Activated effector memory CD4-positive, alpha-beta T cell treated with anti-CD3 and anti-CD28 coated beads, Interleukin-2, amount 50 U/mL, for 16 hours (primary cell): ENCODE results near the gene LRP3.
"Not testable (repeated sequence)": the region's sequence is repeated elsewhere in the genome, so short reads cannot be mapped to it uniquely, and the experiment has no call there.

Source experiments
- DNase-seq: peaks from one replicate; pipeline ENCODE4 v3.0.0-alpha.2; 2020

LRP3 gene

DNA sequence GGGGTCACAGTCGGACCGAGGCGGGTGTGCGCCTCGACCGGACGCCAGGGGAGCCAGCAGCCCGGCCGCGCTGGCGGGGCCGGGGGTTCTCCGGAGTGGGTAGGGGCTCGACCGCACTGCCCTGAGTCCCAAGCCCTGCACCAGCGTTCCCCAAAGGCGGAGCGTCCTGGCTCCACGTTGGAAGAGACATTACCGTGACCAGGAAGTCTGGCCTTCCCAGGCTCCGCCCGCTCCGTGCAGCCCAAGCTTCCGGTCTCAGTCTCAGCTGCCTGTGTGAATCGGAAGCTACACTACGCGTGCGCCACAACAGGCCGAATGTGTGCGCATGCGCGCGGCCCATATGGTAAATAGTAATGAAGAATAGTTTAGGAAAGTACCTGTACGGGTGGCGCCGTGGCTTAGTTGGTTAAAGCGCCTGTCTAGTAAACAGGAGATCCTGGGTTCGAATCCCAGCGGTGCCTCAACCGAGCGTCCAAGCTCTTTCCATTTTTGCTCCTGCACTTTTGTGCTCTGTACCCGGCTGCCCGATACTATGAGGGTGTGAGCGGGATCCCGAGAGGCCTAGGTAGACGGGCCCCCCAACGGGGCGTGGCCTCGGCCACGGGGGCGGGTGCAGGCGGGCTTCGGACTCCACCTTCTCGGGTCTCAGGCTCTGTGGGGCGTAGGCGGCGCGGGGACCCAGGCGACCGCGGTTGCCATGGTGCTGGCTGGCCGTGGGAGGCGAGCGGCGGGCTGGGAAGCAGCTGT is 17.3 kb upstream of the LRP3 start:
- peak; percentile 98 for DNase-seq

DNA sequence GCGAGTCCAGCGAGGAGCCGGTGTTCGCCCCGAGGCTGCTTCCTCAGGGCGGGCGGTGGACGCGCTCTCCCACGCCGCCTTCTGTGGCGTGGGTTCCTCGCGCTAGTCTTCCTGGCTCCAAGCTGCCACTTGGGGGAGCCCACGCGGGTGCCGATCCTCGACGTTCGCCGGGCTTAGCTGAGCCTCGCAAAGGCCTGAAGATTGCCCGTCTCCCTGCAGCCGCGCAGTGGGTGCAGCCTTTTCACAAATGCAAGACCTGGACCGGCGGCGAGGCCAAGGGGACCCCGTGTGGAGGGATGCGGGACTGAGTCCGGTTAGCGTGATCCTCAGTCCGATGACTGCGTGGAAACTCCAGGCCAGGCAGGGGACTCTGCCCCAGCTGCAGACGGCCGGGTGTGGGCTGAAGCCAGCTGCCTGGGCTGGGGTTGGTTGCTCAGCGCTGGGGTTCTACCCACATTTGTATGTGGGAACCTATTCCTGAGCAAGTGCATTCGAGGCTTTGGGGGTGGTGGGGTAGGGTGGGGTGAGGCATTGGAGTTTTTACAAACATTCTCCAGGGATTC is 16.6 kb upstream of the LRP3 start:
- no peak for DNase-seq

- no peak for DNase-seq
Measured at GRCh38 chr19:33186431-33187182, 7.5 kb upstream of the LRP3 start.

DNA sequence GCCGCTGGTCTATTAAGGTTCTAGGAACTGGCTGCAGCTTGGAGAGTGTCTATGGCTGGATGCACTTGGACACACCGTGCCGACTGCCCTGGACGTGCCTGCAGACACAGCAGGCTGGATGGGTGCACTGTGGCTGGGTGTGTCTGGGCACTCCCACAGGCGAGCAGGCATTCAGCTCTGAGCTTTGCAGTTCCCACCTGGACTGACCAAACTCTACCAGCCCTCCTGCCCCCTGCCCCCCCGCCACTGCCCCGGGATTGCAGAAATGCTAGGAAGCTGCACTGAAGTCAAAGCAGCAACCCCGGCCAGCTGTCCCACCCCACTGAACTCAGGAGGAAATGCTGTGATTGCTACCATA is 7.0 kb upstream of the LRP3 start:
- DNase-seq = peak; percentile 37

GRCh38 chr19:33189453-33189852 is 4.7 kb upstream of the LRP3 start:
- no peak for DNase-seq

GRCh38 chr19:33191092-33191491 is 3.0 kb upstream of the LRP3 start:
- not testable (repeated sequence) for DNase-seq

- DNase-seq = no peak
Measured at GRCh38 chr19:33191501-33191900, 2.6 kb upstream of the LRP3 start.

- no peak for DNase-seq
Measured at GRCh38 chr19:33192010-33192409, 2.1 kb upstream of the LRP3 start.

- no peak for DNase-seq
Measured at GRCh38 chr19:33193269-33193864, 763 bp upstream of the LRP3 start.

DNA sequence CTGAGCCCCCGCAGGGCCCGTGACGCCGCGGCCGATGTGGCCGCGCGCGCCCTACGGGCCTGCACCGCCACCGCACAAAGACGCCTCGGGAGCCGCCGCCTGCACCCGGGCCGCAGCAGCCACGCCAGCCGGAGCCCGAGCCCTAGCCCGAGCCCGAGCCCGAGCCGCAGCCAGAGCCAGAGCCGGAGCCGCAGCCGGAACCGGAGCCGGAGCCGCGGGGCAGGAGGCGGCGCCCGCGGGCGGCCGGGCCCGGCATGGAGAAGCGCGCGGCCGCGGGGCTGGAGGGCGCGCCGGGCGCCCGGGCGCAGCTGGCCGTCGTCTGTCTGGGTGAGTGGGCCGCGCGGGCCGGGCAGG is 379 bp downstream of the LRP3 start:
- no peak for DNase-seq

DNA sequence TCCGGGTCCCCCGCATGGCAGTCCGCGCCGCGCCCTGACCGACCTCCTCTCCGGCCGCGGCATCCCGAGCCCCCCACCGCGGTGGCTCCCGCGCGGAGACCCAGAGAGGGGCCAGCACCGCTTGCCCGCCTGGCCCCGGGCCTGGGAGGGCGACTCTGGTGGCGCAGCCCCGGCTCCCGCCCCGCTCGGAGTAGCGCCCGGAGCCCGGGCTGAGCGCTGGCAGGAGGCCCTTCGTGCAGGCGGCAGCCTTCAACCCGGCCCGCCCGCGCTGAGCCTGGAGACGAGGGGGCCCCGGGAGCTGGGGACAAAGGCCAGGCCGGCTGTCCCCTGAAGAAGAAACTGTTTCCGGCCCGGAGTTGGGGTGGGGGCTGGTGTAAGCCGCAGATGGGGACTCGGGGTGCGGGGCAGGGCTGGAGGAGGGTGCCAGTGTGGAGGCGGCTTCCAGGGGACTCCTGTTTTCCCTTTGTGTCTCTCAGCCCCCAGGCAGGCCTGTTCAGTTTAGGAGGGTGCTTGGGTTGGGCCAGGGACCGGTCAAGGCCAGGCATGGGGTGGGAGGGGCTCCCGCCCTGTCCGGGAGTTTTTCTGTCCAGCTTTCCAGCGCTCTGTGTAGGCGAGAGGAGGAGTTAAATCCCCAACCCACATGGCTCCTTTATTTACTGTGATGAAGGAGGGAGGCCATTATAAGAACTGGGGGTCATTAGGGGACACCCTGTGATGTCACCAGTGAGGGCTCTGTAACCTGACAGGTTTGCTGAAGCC is 935 bp downstream of the LRP3 start:
- no peak for DNase-seq

DNA sequence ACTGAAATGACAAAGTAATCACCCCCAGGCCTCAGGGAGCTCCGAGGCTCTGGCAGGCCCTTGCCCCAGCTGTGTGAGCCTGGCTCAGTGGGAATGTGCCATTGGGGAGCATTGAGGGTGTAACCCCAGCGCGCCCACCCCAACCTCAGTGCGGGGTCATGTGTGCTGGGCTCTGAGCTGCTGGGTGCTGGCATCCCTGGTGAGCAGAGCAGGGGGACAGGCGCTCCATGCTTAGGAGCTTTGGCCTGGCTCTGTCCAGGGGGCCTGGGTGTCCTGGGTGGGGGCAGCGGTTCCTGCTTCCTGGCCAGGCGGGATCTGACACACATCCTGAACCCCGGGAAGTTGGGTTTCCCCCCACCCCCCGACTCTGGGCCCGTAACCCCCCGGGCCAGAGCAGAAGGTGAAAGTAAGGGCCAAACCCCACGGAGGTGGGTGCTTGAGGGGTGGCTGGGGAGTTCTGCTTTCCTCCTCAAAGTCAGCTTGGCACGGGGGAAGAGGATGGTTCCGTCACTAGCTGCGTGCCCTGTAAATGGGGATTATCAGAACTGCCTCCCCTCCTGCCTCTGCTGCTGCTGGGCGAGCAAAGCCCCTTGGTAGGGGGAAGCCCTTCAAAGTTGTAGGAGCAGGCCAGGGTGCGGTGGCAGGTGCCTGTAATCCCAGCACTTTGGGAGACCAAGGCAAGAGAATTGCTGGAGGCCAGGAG is 1.7 kb downstream of the LRP3 start:
- no peak for DNase-seq

DNA sequence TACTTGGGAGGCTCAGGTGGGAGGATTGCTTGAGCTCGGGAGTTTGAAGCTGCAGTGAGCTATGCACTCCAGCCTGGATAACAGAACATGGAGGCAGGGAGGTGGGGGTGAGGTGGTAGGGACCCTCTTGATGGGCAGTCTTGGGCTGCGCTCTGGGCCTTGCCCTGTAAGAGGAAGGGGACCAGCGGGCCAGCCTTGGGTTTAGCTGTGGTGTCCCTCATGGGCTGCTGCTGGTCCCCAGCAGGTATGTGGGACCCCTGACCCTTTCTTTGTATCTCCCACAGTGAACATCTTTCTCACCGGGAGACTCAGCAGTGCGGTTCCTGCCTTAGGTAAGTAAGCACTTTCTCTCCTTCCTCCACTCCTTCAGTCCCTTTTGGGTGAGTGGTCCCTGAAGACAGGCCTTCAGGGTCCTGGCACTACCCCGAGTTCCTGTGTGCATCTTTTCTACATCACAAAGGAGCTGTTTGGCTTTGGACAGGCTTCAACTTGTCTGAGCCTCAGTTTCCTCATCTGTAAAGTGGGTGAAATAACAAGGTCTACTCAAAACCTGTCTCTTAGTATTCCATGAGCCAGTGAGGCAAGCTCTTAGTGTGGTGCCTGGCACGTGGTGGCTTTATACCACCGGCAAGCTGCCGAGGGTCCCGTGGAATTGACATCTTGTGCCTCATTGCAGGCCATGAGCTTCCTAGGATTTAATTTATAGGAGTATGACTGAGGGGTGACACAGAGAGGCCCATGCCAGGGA is 2.5 kb downstream of the LRP3 start:
- no peak for DNase-seq

DNA sequence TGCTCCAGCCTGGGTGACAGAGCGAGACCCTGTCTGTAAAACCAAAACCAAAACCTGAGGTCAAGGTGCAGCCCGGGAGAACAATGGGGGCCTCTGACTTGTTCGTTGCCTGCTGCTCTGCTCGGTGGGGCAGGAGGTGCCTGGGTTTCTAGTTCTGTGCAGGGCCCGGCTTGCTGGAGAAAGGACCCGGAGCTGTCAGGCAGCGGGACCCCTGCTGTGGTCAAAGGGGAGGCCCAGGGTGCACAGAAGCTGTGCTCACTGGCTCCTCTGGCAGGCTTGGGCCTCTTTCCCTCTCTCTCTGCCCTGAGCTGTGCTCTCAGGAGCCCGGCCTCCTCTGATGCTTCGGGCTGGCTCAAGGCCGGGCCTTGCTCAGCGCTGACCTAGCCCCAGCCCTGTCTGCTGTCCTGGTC is 3.5 kb downstream of the LRP3 start:
- no peak for DNase-seq

- DNase-seq = no peak
Measured at GRCh38 chr19:33198169-33198568, 4.0 kb downstream of the LRP3 start.

DNA sequence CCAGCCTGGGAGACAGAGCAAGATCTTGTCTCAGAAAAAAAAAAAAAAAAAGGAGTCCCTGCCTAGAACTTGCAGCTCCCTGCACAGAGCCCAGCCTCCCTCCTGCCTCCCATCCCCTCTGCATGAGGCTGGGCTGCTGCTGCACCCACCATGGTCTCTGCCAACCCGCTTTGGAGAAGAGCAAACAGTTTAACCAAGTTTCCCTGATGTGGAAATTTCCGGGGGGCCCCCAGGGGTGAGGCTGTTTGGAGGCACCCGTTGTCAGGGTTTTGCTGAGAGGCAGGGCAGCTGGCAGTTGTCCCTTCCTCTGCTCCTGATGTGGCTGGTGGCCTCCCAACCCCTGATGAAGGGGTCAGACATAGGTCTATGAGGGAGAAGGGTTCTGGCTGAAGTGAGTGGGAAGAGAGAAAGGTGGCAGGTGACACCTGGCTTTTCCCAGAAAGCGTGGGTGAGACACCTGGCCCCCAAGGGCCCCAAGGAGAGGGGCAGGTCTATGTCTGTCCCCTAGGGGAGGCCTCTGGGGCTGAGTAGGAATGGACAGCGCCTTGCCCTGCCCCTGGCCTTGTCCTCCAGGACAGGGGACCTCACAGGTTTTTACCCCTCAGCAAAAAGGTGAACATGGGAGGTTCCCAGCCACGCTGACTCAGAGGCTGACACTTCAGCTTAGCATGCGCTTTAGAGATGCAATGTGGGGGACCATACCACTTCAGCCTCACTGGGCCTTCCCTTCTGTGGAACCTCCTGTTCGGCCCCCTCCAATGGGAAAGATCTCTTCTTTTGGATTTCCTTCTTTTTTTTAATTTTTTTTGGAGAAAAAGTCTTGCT is 5.5 kb downstream of the LRP3 start:
- DNase-seq = no peak

GRCh38 chr19:33201473-33201872 is 7.3 kb downstream of the LRP3 start:
- no peak for DNase-seq

GRCh38 chr19:33201886-33202545 is 7.9 kb downstream of the LRP3 start:
- DNase-seq = no peak

DNA sequence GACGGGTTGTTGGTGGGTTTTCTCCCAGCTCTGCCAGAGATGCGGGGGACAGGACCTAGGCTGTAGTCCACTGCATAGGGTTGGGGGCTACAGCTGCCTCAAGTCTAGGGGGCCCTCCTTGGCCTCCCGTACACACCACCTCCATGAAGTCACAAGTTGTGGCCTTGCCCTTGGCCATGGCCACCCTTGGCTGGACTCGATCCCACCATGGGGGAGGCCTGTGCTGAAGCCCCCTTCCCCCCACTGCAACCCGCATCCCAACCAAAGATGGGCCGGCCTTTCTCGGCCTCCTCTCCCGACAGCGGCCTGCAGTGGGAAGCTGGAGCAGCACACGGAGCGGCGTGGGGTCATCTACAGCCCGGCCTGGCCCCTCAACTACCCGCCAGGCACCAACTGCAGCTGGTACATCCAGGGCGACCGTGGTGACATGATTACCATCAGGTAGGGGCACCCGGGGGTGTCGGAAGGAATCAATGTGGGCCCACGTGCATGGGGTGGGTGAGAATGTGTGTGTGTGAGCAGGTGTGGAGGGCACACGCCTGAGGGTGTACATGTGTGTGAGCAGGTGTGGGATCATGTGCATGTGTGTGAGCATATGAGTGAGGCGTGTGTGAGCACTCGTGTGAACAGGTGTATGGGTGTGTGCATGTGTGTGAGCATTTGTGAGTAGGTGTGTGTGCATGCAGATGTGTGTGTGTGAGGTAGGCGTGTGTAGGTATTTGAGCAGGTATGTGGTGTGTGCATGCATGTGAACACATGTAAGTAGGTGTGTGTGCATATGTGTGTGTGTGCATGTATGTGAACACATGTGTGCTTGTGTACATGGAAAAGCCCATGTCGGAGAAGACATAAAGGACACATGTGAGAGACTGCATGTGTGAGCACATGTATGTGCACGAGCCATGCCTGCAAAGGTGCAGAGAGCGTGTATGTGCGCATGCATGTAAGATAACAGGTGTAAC is 8.7 kb downstream of the LRP3 start:
- no peak for DNase-seq
